GM23248 (cell line): Measurements from ENCODE around the gene DHX57. TPM values are rescaled to one million over a fixed set of nuclear protein-coding genes. Genes with fewer than 3 reads are reported as not detected.

Experiments
- DNase-seq: peaks from one replicate; pipeline ENCODE4 v3.0.0-alpha.2; 2015
- H2AFZ ChIP-seq: fragments of 200-600 bp; sonication (generic); 2 replicates; pipeline ENCODE4 v1.6.1; 2016; ENCODE audit warnings: antibody characterized with exemption
- H3F3A ChIP-seq: fragments of 200-600 bp; sonication (generic); 2 replicates; pipeline ENCODE4 v1.6.1; 2016; ENCODE audit warnings: mild to moderate bottlenecking, antibody characterized with exemption, mixed run types; ENCODE audit not compliant: insufficient read depth
- H3K27ac ChIP-seq: fragments of 200-600 bp; sonication (generic); 2 replicates; pipeline ENCODE4 v1.5.1; 2016; ENCODE audit warnings: mild to moderate bottlenecking
- H3K27me3 ChIP-seq: fragments of 200-600 bp; sonication (generic); replicated peaks from 2 replicates; pipeline ENCODE4 v1.6.1; 2016; ENCODE audit warnings: mild to moderate bottlenecking; ENCODE audit not compliant: insufficient read depth
- H3K36me3 ChIP-seq: fragments of 200-600 bp; sonication (generic); 2 replicates; pipeline ENCODE4 v1.6.1; 2016; ENCODE audit warnings: low read depth, mild to moderate bottlenecking
- H3K4me1 ChIP-seq: fragments of 200-600 bp; sonication (generic); 2 replicates; pipeline ENCODE4 v1.6.1; 2016; ENCODE audit warnings: mild to moderate bottlenecking; ENCODE audit not compliant: insufficient read depth
- H3K4me2 ChIP-seq: fragments of 200-600 bp; sonication (generic); one replicate; pipeline ENCODE4 v1.6.1; 2016; ENCODE audit warnings: mild to moderate bottlenecking; ENCODE audit not compliant: unreplicated experiment
- H3K4me3 ChIP-seq: fragments of 200-600 bp; sonication (generic); 2 replicates; pipeline ENCODE4 v1.5.1; 2016; ENCODE audit warnings: mild to moderate bottlenecking
- H3K79me2 ChIP-seq: fragments of 200-600 bp; sonication (generic); 2 replicates; pipeline ENCODE4 v1.6.1; 2016; ENCODE audit warnings: mild to moderate bottlenecking; ENCODE audit not compliant: insufficient read depth
- H3K9ac ChIP-seq: fragments of 200-600 bp; sonication (generic); 2 replicates; pipeline ENCODE4 v1.6.1; 2016; ENCODE audit warnings: mild to moderate bottlenecking
- H3K9me2 ChIP-seq: fragments of 200-600 bp; sonication (generic); 2 replicates; pipeline ENCODE4 v1.6.1; 2016; ENCODE audit warnings: mixed run types, mild to moderate bottlenecking, moderate library complexity; ENCODE audit not compliant: insufficient read depth
- H3K9me3 ChIP-seq: fragments of 200-600 bp; sonication (generic); one replicate; pipeline ENCODE4 v1.6.1; 2017; ENCODE audit warnings: low read depth
- H4K20me1 ChIP-seq: fragments of 200-600 bp; sonication (generic); 2 replicates; pipeline ENCODE4 v1.6.0; 2016; ENCODE audit not compliant: insufficient read depth
- EZH2 ChIP-seq: fragments of 200-600 bp; sonication (generic); IDR thresholded peaks from 2 replicates; pipeline ENCODE4 v1.6.1; 2018; ENCODE audit warnings: antibody characterized with exemption, mild to moderate bottlenecking; ENCODE audit not compliant: insufficient read depth, poor library complexity, severe bottlenecking
- EZH2phosphoT487 ChIP-seq: fragments of 200-600 bp; sonication (generic); IDR thresholded peaks from 2 replicates; pipeline ENCODE4 v1.6.1; 2018; ENCODE audit warnings: antibody characterized with exemption, moderate library complexity, mild to moderate bottlenecking, low read depth; ENCODE audit not compliant: insufficient read depth
- WGBS, 2 experiments: methylation state at CpG; one replicate each; pipeline ENCODE4 v1.1.6; 2015 to 2017; ENCODE audit warnings: low lambda C conversion rate in 2 of 2, low coverage in 1 of 2; ENCODE audit errors: missing lambda C conversion rate in 2 of 2; 5-methylcytosine and 5-hydroxymethylcytosine counted together
- in situ Hi-C: fragments of 300-500 bp; cut with MboI; formaldehyde crosslinking; loops from 2 replicates; pipeline ENCODE4 v1.15.0; 2020
- polyA plus RNA-seq: library from polyadenylated mRNA; unstranded; fragments of >200 nt; fragmentation: Nextera tagmentation; extraction: Ambion mirVana; gene quantifications from 2 replicates; pipeline ENCODE4 v1.2.1, GENCODE V29; 2016
- small RNA-seq: library from RNA; depleted of rRNA; stranded (forward); fragments of <200 nt; gene quantifications from one replicate; pipeline ENCODE3, GENCODE V24; 2014; ENCODE audit warnings: low read depth, low replicate concordance
- total RNA-seq: library from RNA; depleted of rRNA; stranded (reverse); fragments of >200 nt; shearing (Covaris generic); gene quantifications from 2 replicates; pipeline ENCODE4 v1.2.3, GENCODE V29; 2014; rRNA removed

The DHX57 gene
- total and polyA plus RNA-seq, 2 experiments from 2014 or later: 10.5 to 13.9 TPM

DNA sequence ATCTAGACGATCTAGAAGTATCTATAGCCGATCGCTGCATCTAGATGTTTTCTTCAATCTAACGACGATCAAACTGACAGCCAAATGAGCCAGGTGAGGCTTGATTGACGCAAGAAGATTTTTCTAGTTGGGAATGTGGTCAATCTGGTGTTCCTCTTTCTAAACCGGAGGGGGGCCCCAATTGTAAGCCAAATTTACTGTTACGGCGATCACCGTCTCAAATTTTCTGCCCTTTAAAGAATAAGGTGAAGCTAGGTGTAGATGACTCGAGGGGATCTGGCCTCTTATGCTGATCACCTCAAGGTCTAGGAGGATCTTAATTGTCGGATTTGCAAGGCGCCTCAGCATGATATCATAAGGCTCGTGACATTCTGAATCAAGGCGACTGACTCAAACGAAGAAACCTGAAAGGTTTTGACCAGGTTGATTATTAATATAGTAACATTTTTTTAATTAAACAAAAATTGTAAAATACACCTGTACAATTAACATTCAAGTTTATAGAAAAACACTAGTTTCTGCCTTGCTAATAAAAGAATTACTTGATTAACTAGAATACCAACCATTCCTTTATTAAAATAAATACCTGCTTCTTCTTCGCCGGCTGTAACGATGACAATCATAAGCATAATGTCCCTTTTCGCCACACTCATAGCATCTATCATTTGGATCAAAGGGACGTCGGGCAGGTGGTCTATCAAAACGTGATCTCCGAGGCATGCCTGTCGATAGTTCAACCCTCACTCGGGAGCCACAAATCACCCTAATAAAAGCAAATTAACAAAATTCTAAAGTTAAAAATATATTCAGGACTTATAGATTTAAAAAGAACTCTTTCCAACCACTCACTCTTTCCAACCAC, 126.6 kb downstream of the DHX57 start:
- in situ Hi-C loops: no loop called here
- WGBS, 2 experiments: 68 to 70% methylated on average over 26 of the region's 26 CpGs
- peaks cover 9% of the 10 kb centered on the region for H3K4me1 ChIP-seq

DNA sequence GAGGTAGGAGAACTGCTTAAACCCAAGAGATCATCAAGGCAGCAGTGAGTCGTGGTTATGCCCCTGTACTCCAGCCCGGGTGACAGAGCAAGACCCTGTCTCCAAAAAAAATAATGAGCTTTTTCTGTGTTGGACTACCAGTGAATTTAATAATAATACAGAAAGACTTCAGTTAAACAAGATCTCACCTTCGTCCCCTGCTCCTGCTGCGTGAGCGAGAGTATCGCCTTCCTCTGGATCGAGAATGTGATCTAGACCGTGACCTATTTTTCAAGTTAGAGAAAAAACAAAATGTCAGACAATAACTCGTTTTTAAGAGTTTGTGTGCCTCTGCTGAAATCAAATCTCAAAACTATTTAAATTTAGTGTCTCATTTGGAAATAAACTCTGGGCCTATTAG, 127.3 kb downstream of the DHX57 start:
- DNase-seq: no peak
- 88 to 92% methylated on average over 9 of the region's 9 CpGs for WGBS, 2 experiments
- Histone ChIP-seq H3K9me2 (no peaks in the 10 kb centered on the region), H3K4me1 (peaks cover 9% of the 10 kb centered on the region), H3K4me2 (peak overlapping the region; percentile 96), H3K27me3 (no peaks in the 10 kb centered on the region), H3F3A (peaks cover 54% of the 10 kb centered on the region), H3K79me2 (peaks cover 76% of the 10 kb centered on the region), H3K27ac (no peak overlapping the region), H3K4me3 (no peak overlapping the region), H4K20me1 (peaks cover 9% of the 10 kb centered on the region; the same call in 1 of the 2 replicates), H3K36me3 (peaks cover 60% of the 10 kb centered on the region), H2AFZ (no peak overlapping the region), H3K9me3 (no peaks in the 10 kb centered on the region), H3K9ac (0 out of 2 replicates have a peak overlapping the region, but pooled peaks have one; percentile 97)
- TF ChIP-seq EZH2phosphoT487 (no peak), EZH2 (no peak)
- in situ Hi-C loops: no loop called here

More for the DNA sequence above, 126.6 kb downstream of the DHX57 start:
- Histone ChIP-seq H2AFZ (no peak overlapping the region), H4K20me1 (peaks cover 9% of the 10 kb centered on the region; the same call in 1 of the 2 replicates), H3K4me3 (peak overlapping the region; percentile 86), H3K9ac (peak overlapping the region; percentile 97), H3K9me3 (no peaks in the 10 kb centered on the region), H3K27me3 (no peaks in the 10 kb centered on the region), H3K79me2 (peaks cover 68% of the 10 kb centered on the region), H3K36me3 (peaks cover 53% of the 10 kb centered on the region), H3K27ac (0 out of 2 replicates have a peak overlapping the region, but pooled peaks have one; percentile 93), H3F3A (peaks cover 46% of the 10 kb centered on the region), H3K9me2 (no peaks in the 10 kb centered on the region), H3K4me2 (peak overlapping the region; percentile 96)
- no peak for TF ChIP-seq EZH2
- no peak for TF ChIP-seq EZH2phosphoT487
- peak; percentile 40 for DNase-seq

DNA sequence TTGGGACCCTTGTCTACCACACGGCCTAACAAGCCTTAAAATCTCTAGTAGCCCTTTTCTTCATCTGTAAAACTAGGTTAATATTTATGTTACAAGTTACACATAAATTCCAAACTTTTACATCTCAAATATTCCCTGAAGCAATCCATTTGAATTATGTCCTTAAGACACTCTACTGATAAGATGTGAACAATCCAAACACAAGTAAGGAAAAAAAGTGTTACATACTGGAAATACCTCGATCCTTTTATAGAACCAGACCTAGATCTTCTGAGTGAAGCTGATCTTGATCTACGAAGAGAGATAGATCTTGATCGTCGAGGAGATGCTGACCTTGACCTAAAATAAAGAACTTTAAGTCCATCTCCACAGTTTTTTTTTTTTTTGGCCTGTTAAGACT, 127.9 kb downstream of the DHX57 start:
- Histone ChIP-seq H3K79me2 (peaks cover 81% of the 10 kb centered on the region), H4K20me1 (peaks cover 9% of the 10 kb centered on the region; the same call in 1 of the 2 replicates), H3K9ac (peak overlapping the region; percentile 15; the same call in 1 of the 2 replicates), H3K9me2 (no peaks in the 10 kb centered on the region), H3K4me1 (peaks cover 9% of the 10 kb centered on the region), H3K36me3 (peaks cover 66% of the 10 kb centered on the region), H2AFZ (no peak overlapping the region), H3K27me3 (no peaks in the 10 kb centered on the region), H3F3A (peaks cover 60% of the 10 kb centered on the region), H3K27ac (no peak overlapping the region), H3K4me3 (no peak overlapping the region), H3K4me2 (no peak overlapping the region), H3K9me3 (no peaks in the 10 kb centered on the region)
- DNase-seq: no peak
- WGBS, 2 experiments: 91 to 92% methylated on average over 5 of the region's 5 CpGs
- no peak for TF ChIP-seq EZH2
- TF ChIP-seq EZH2phosphoT487: no peak
- in situ Hi-C loops: no loop called here

Small RNA genes lying within 50 kb of the gene (small RNA-seq; reads per million reads assigned to genes)
- not detected for gene RNU6-851P

Other genes with a start within 250 kb of the DHX57 start
- gene GALM, start 209.8 kb downstream of the DHX57 start, total RNA-seq: 8.6 and 10.8 TPM in 2 replicates
- gene GALM, start 209.8 kb downstream of the DHX57 start, polyA plus RNA-seq: 7.6 and 8.8 TPM in 2 replicates
- 86.5 and 95.0 TPM in 2 replicates for gene SRSF7, start 124.6 kb downstream of the DHX57 start, total RNA-seq
- 156 TPM in 2 replicates for gene SRSF7, start 124.6 kb downstream of the DHX57 start, polyA plus RNA-seq
- gene GEMIN6, start 97.7 kb downstream of the DHX57 start, total RNA-seq: 5.2 and 15.3 TPM in 2 replicates
- 14.9 and 15.3 TPM in 2 replicates for gene GEMIN6, start 97.7 kb downstream of the DHX57 start, polyA plus RNA-seq
- gene MORN2, start within 50 bp of the DHX57 start, total RNA-seq: 17.3 and 38.5 TPM in 2 replicates
- 54.9 and 57.6 TPM in 2 replicates for gene MORN2, start within 50 bp of the DHX57 start, polyA plus RNA-seq
- gene ARHGEF33, start 13.9 kb upstream of the DHX57 start, total RNA-seq: 0.13 and 0.54 TPM in 2 replicates
- gene ARHGEF33, start 13.9 kb upstream of the DHX57 start, polyA plus RNA-seq: 0.52 and 0.75 TPM in 2 replicates
- 8.6 and 22.0 TPM in 2 replicates for gene SOS1, start 245.1 kb upstream of the DHX57 start, total RNA-seq
- gene SOS1, start 245.1 kb upstream of the DHX57 start, polyA plus RNA-seq: 3.8 and 5.0 TPM in 2 replicates